DOHH2 (cell line): ENCODE data around the gene CPEB3.

Source experiments
- EZH2phosphoT487 ChIP-seq: fragments of 200-600 bp; sonication (generic); IDR thresholded peaks from 2 replicates; pipeline ENCODE4 v1.6.1; 2017; ENCODE audit warnings: borderline replicate concordance, mild to moderate bottlenecking, antibody characterized with exemption, low read length, moderate library complexity, mixed read lengths
- TF ChIP-seq, protein P1 (sequence below): fragments of 200-600 bp; sonication (generic); IDR thresholded peaks from one replicate; pipeline ENCODE4 v1.5.1; 2014; ENCODE audit warnings: antibody characterized with exemption, mild to moderate bottlenecking, low read depth, low read length; ENCODE audit not compliant: poor library complexity, severe bottlenecking

- TF ChIP-seq, protein P1, sequence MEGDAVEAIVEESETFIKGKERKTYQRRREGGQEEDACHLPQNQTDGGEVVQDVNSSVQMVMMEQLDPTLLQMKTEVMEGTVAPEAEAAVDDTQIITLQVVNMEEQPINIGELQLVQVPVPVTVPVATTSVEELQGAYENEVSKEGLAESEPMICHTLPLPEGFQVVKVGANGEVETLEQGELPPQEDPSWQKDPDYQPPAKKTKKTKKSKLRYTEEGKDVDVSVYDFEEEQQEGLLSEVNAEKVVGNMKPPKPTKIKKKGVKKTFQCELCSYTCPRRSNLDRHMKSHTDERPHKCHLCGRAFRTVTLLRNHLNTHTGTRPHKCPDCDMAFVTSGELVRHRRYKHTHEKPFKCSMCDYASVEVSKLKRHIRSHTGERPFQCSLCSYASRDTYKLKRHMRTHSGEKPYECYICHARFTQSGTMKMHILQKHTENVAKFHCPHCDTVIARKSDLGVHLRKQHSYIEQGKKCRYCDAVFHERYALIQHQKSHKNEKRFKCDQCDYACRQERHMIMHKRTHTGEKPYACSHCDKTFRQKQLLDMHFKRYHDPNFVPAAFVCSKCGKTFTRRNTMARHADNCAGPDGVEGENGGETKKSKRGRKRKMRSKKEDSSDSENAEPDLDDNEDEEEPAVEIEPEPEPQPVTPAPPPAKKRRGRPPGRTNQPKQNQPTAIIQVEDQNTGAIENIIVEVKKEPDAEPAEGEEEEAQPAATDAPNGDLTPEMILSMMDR: no peak
- TF ChIP-seq EZH2phosphoT487: no peak
Measured at GRCh38 chr10:92130622-92131274, 160.1 kb downstream of the CPEB3 start.
